Esophagus muscularis mucosa (tissue), 4 donors: Measurements from ENCODE around the gene ITGAX. TPM values are rescaled to one million over a fixed set of nuclear protein-coding genes. Genes with fewer than 3 reads are reported as not detected.
A peak's percentile ranks its signal among the peaks of the same experiment; 100 is the strongest.

Source experiments
- DNase-seq: peaks from one replicate; pipeline ENCODE4 v3.0.0-alpha.2; 2017; ENCODE audit errors: extremely low spot score
- H3K27ac ChIP-seq, 4 donors: fragments of 200-600 bp; sonication (generic); replicated peaks in 1 of 4; 1 replicate in 3 of 4; 2 replicates in 1 of 4; pipeline ENCODE4 v1.5.1; 2016 to 2019; ENCODE audit warnings: mild to moderate bottlenecking in 1 of 4
- H3K27me3 ChIP-seq, 4 donors: fragments of 200-600 bp; sonication (generic); one replicate each; pipeline versions ENCODE4 v1.5.1 to v1.6.0; 2016 to 2019
- H3K36me3 ChIP-seq, 4 donors: fragments of 200-600 bp; sonication (generic); one replicate each; pipeline ENCODE4 v1.5.1; 2016 to 2019
- H3K4me1 ChIP-seq, 4 donors: fragments of 200-600 bp; sonication (generic); one replicate each; pipeline ENCODE4 v1.5.1; 2016 to 2019
- H3K4me3 ChIP-seq, 4 donors: fragments of 200-600 bp; sonication (generic); 1 replicate in 2 of 4; 2 replicates in 2 of 4; pipeline ENCODE4 v1.5.1; 2016 to 2019; ENCODE audit warnings: mild to moderate bottlenecking in 4 of 4, moderate library complexity in 1 of 4
- H3K9me3 ChIP-seq, 4 donors: fragments of 200-600 bp; sonication (generic); 1 replicate in 3 of 4; 2 replicates in 1 of 4; pipeline ENCODE4 v1.5.1; 2016 to 2019
- CTCF ChIP-seq, 3 experiments: fragments of 200-600 bp in 2 of 3; fragments of 450-650 bp in 1 of 3; sonication (generic) in 2 of 3; IDR thresholded peaks; one replicate each; pipeline ENCODE4 v1.5.1; 2017 to 2019; ENCODE audit warnings: antibody characterized with exemption in 3 of 3, mild to moderate bottlenecking in 2 of 3, moderate library complexity in 1 of 3
- EP300 ChIP-seq: sonication (generic); formaldehyde crosslinking; IDR thresholded peaks from one replicate; pipeline ENCODE4 v1.6.1; 2017; ENCODE audit warnings: antibody characterized with exemption
- POLR2A ChIP-seq: fragments of 450-650 bp; IDR thresholded peaks from one replicate; pipeline ENCODE4 v1.6.1; 2017; ENCODE audit warnings: antibody characterized with exemption, moderate library complexity, mild to moderate bottlenecking, low read depth
- POLR2AphosphoS5 ChIP-seq, 2 donors: sonication (generic); formaldehyde crosslinking; IDR thresholded peaks; one replicate each; pipeline ENCODE4 v1.6.1; 2017; ENCODE audit warnings: antibody characterized with exemption in 2 of 2
- WGBS: methylation state at CpG from one replicate; pipeline ENCODE4 v1.1.5; 2018; 5-methylcytosine and 5-hydroxymethylcytosine counted together
- intact Hi-C: fragments of 100-400 bp; cut with DNase I; formaldehyde crosslinking; loops from one replicate; pipeline ENCODE4 v1.15.1; 2023
- total RNA-seq, 4 donors: library from RNA; depleted of rRNA; stranded (reverse); fragments of >200 nt; gene quantifications; one replicate each; pipeline versions ENCODE4 v1.1.0 to v1.2.1, GENCODE V29; 2016

Gene ITGAX
- total RNA-seq, 4 donors from 2014 or later = 0.71 to 11.3 (median 3.4) TPM

GRCh38 chr16:31352376-31353115 is 2.4 kb upstream of the ITGAX start:
- H3K36me3 ChIP-seq = no peaks in the 10 kb centered on the region
- H3K27me3 ChIP-seq = peaks cover 0 to 25% (median 0%) of the 10 kb centered on the region in 4 donors
- TF ChIP-seq CTCF (IDR thresholded peaks at IDR 0.05) (no peak), POLR2AphosphoS5 (IDR thresholded peaks at IDR 0.05) (no peak), POLR2A (no peak), EP300 (no peak)
- no peaks in the 10 kb centered on the region for H3K9me3 ChIP-seq
- H3K4me1 ChIP-seq = peaks cover 0 to 2% (median 0%) of the 10 kb centered on the region in 4 donors
- DNase-seq = no peak
- intact Hi-C loops = no loop called here
- peak overlapping the region in 1 of 4 donors; percentile 47 for H3K27ac ChIP-seq
- 85% methylated on average over 22 of the region's 22 CpGs for WGBS
- no peak overlapping the region for H3K4me3 ChIP-seq

GRCh38 chr16:31355431-31356100 is 590 bp downstream of the ITGAX start:
- peaks cover 0 to 6% (median 0%) of the 10 kb centered on the region in 4 donors for H3K4me1 ChIP-seq
- intact Hi-C loops = no loop called here
- WGBS = 76% methylated on average over 14 of the region's 14 CpGs
- peaks cover 0 to 21% (median 0%) of the 10 kb centered on the region in 4 donors for H3K27me3 ChIP-seq
- H3K4me3 ChIP-seq = no peak overlapping the region
- no peak for TF ChIP-seq POLR2A
- TF ChIP-seq POLR2AphosphoS5 (IDR thresholded peaks at IDR 0.05) = no peak
- no peak for TF ChIP-seq CTCF (IDR thresholded peaks at IDR 0.05)
- TF ChIP-seq EP300 = no peak
- no peak overlapping the region for H3K27ac ChIP-seq
- no peaks in the 10 kb centered on the region for H3K9me3 ChIP-seq
- no peaks in the 10 kb centered on the region for H3K36me3 ChIP-seq
- DNase-seq = no peak

GRCh38 chr16:31356566-31357323 is 1.8 kb downstream of the ITGAX start:
- Histone ChIP-seq H3K27ac (no peak overlapping the region), H3K4me3 (no peak overlapping the region), H3K36me3 (no peaks in the 10 kb centered on the region), H3K27me3 (peaks cover 0 to 21% (median under 1%) of the 10 kb centered on the region in 4 donors), H3K4me1 (peaks cover 0 to 6% (median 0%) of the 10 kb centered on the region in 4 donors), H3K9me3 (no peaks in the 10 kb centered on the region)
- TF ChIP-seq POLR2A = no peak
- no peak for TF ChIP-seq POLR2AphosphoS5 (IDR thresholded peaks at IDR 0.05)
- TF ChIP-seq EP300 = no peak
- TF ChIP-seq CTCF (IDR thresholded peaks at IDR 0.05) = no peak
- DNase-seq = no peak
- 57% methylated on average over 19 of the region's 28 CpGs for WGBS
- intact Hi-C loops = no loop called here

GRCh38 chr16:31357324-31358109 is 2.5 kb downstream of the ITGAX start:
- Histone ChIP-seq H3K27ac (no peak overlapping the region), H3K36me3 (no peaks in the 10 kb centered on the region), H3K9me3 (no peaks in the 10 kb centered on the region), H3K4me1 (peaks cover 0 to 6% (median 0%) of the 10 kb centered on the region in 4 donors), H3K4me3 (no peak overlapping the region), H3K27me3 (peaks cover 0 to 21% (median 2%) of the 10 kb centered on the region in 4 donors)
- 62% methylated on average over 17 of the region's 18 CpGs for WGBS
- DNase-seq = no peak
- TF ChIP-seq EP300 (no peak), POLR2A (no peak), POLR2AphosphoS5 (IDR thresholded peaks at IDR 0.05) (no peak), CTCF (IDR thresholded peaks at IDR 0.05) (no peak)
- intact Hi-C loops = no loop called here
